ENCODE results near the gene ZBED1.

The ZBED1 gene

DNA sequence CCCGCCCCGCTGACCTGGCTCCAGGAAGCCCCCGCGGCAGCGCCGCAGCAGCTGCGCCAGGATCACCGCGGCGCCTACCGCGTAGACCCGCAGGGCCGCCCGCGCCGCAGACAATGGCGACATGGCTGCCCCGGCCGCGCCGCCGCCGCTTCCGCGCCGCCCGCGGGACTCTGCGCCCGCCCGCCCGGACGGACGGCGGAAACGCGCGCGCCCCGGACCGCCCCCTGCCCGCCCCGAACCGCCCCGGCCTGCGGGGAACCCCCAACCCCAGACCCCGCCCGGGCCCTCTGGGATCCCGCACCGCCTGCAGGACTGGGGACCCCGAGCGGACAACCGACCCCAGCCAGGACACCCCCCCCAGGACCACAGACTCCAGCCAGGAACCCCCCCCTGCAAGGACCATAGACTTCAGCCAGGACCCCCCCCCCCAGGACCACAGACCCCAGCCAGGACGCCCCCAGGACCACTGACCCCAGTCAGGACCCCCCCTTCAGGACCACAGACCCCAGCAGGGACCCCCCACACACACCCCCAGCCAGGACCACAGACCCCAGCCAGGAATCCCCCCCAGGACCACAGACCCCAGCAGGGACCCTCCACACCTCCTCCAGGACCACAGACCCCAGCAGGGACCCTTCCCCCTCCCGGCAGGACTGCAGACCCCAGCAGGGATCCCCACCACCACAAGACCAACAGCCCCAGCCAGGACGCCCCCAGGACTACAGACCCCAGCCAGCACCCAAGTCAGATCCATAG is at the start of gene ZBED1, which contains the start of gene DHRSX:
Gene ZBED1, minus strand, starts transcription at position 174 of the 756 bp plus-strand sequence. CDS start 10,257 bp downstream, outside the sequence.
Gene DHRSX, minus strand, starts transcription at position 174 of the 756 bp plus-strand sequence. Its CDS starts 51 bp downstream, at position 123.
- peaks cover 9% of the 10 kb centered on the region for H3K36me3 Mint-ChIP-seq (ENCODE audit: insufficient read depth)
- H3K9me3 Mint-ChIP-seq, result no peaks in the 10 kb centered on the region
- DNase-seq (ENCODE audit: low spot score in 2 of 2), result peak in 1 of 2 donors; percentile 26
- peak; percentile 66 for ATAC-seq (replicated peaks; ENCODE audit: extremely low read depth, poor library complexity, severe bottlenecking)
- H3K4me1 Mint-ChIP-seq, result peaks cover 41% of the 10 kb centered on the region
- peak within 1 kb of the TSS; percentile 95 for H3K27ac Mint-ChIP-seq (ENCODE audit: low read depth)
- no peaks in the 10 kb centered on the region for H3K27me3 Mint-ChIP-seq
- peak within 1 kb of the TSS; percentile 84 for H3K4me3 Mint-ChIP-seq

DNA sequence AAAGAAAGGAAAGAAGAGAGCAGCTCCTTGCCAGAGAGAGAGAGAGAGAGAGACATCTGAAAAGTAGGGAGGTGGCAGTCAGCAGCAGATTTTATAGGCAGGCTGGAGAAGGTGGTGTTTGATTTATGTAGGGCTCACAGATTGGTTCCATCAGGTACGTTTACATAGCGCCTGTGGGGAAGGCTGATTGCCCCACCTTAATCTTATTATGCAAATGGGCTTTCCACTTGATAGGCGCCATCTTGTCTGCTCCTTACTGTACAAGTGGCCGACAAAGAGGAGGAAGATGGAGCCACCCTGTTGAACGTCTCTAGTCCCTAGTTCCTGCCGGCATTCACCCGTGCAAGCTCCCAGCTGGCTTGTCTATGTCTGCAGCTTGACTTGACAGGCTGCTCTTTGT is 49.1 kb upstream of the ZBED1 start:
- Mint-ChIP-seq H3K4me3 (no peak overlapping the region), H3K27ac (ENCODE audit: low read depth) (no peak overlapping the region), H3K4me1 (no peaks in the 10 kb centered on the region), H3K9me3 (no peaks in the 10 kb centered on the region), H3K27me3 (peaks cover 46% of the 10 kb centered on the region), H3K36me3 (ENCODE audit: insufficient read depth) (no peaks in the 10 kb centered on the region)
- ATAC-seq (replicated peaks; ENCODE audit: extremely low read depth, poor library complexity, severe bottlenecking), result no peak
- DNase-seq (ENCODE audit: low spot score in 2 of 2), result no peak

DNA sequence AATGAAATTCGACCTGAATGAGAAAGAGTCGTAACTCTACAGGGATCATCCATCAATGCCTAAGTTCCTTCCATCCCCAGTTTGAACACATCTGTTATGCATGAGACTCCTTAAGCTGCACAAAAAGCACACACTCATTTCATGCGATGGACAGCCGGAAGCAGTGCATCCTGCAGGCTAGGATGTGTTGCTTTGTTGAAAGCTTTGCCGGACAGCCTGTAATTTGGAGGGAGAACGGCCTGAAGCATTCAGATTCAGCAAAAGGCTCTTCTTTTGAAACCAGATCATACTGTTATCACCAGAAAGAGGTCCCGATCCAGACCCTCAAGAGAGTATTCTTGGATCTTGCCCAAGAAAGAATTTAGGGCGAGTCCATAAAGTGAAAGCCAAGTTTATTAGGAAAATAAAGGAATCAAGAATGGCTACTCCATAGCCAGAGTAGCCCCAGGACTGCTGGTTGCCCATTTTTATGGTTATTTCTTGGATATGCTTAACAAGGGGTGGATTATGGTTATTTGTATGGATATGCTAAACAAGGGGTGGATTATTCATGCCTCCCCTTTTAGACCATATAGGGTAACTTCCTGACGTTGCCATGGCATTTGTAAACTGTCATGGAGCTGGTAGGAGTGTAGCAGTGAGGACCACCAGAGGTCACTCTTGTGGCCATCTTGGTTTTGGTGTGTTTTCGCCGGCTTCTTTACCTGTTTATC is 48.1 kb upstream of the ZBED1 start:
- Mint-ChIP-seq H3K36me3 (ENCODE audit: insufficient read depth) (no peaks in the 10 kb centered on the region), H3K27me3 (peaks cover 45% of the 10 kb centered on the region), H3K4me1 (no peaks in the 10 kb centered on the region), H3K4me3 (no peak overlapping the region), H3K27ac (ENCODE audit: low read depth) (no peak overlapping the region), H3K9me3 (no peaks in the 10 kb centered on the region)
- DNase-seq (ENCODE audit: low spot score in 2 of 2) (no peak), ATAC-seq (replicated peaks; ENCODE audit: extremely low read depth, poor library complexity, severe bottlenecking) (no peak)

DNA sequence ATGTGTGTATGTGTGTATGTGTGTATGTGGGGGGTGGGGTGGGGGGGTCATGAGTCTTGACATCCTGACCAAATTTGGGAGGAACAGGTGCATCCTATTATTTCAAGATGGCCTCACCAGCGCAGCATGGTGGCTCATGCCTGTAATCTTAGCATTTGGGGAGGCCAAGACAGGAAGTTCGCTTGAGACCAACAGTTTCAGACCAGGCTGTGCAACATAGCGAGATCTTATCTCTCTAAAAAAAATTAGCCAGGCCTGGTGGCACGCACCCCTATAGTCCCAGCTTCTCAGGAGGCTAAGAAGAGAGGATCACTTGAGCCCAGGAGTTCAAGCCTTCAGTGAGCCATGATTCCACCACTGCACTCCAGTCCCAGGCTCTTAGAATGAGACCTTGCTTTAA is 47.0 kb upstream of the ZBED1 start:
- DNase-seq (ENCODE audit: low spot score in 2 of 2), result no peak
- ATAC-seq (replicated peaks; ENCODE audit: extremely low read depth, poor library complexity, severe bottlenecking), result no peak
- no peaks in the 10 kb centered on the region for H3K9me3 Mint-ChIP-seq
- H3K36me3 Mint-ChIP-seq (ENCODE audit: insufficient read depth), result no peaks in the 10 kb centered on the region
- no peak overlapping the region for H3K4me3 Mint-ChIP-seq
- no peaks in the 10 kb centered on the region for H3K4me1 Mint-ChIP-seq
- no peak overlapping the region for H3K27ac Mint-ChIP-seq (ENCODE audit: low read depth)
- peaks cover 50% of the 10 kb centered on the region for H3K27me3 Mint-ChIP-seq

DNA sequence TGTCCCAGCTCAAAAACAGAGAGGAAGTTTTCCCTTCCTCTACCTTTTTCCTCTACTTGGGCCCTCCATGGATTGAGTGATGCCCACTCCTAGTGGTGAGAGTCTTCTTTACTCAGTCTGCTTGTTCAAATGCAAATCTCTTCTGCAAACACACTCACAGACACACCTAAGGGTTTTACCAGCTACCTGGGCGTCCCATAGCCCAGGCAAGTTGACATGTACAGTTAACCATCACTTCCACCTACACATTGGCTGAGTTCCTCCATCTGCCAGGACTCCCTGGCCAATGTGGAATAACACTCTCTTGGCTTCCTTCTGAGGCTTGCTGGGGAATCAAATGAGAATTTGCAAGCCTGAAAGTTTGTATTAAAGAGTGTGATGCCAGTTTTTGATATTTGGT is 45.7 kb upstream of the ZBED1 start:
- Mint-ChIP-seq H3K9me3 (no peaks in the 10 kb centered on the region), H3K4me3 (no peak overlapping the region), H3K4me1 (no peaks in the 10 kb centered on the region), H3K27ac (ENCODE audit: low read depth) (no peak overlapping the region), H3K36me3 (ENCODE audit: insufficient read depth) (no peaks in the 10 kb centered on the region), H3K27me3 (peaks cover 54% of the 10 kb centered on the region)
- ATAC-seq (replicated peaks; ENCODE audit: extremely low read depth, poor library complexity, severe bottlenecking) (no peak), DNase-seq (ENCODE audit: low spot score in 2 of 2) (no peak)

DNA sequence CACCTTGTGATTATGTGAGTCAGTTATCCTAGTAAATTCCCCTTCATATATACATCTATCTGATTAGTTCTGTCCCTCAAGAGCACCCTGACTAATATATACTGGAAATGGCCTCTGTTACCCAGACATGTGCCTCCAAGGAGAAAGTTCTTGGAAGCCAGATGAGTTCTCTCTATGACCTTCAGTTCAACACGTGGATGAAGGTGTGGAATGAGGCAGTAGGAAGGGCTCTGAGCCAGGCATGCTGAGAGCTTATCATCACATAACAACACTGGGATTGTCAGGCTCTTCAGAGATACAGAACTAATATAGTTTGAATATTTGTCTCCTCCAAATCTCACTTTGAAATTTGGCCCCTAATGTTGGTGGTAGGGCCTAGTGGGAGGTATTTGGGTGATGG is 44.4 kb upstream of the ZBED1 start:
- Mint-ChIP-seq H3K27me3 (peaks cover 52% of the 10 kb centered on the region), H3K36me3 (ENCODE audit: insufficient read depth) (no peaks in the 10 kb centered on the region)

DNA sequence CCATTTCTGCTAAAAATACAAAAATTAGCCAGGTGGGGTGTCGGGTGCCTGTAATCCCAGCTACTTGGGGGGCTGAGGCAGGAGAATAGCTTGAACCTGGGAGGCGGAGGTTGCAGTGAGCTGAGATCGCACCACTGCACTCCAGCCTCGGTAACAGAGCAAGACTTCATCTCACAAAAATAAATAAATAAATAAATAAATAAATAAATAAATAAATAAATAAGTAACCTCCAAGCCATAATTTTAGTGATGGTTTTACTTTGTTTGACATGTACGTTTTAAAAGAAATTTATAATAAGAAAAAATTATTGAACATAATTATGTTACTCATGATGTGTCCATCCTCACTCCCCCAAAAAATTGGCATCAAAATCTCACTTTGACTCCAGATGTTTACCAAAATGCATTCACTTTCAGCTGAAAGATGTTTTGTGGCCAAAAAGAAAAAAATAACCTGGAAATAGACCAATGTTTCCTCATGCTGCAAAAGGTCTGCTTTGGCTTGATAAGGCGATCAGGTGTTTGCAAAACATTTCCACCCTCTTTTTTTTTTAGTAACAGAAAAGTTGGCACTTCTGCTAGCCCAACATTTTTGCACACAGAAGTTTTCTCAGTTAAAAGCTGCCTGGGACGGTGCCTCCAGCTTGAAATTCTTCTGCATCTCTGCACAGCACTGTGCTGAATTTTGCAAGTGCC is 42.2 kb upstream of the ZBED1 start:
- Mint-ChIP-seq H3K4me1 (no peaks in the 10 kb centered on the region), H3K27me3 (peaks cover 42% of the 10 kb centered on the region), H3K9me3 (no peaks in the 10 kb centered on the region), H3K27ac (ENCODE audit: low read depth) (no peak overlapping the region), H3K4me3 (no peak overlapping the region), H3K36me3 (ENCODE audit: insufficient read depth) (peaks cover under 1% of the 10 kb centered on the region)
- no peak for ATAC-seq (replicated peaks; ENCODE audit: extremely low read depth, poor library complexity, severe bottlenecking)
- no peak for DNase-seq (ENCODE audit: low spot score in 2 of 2)

More for the DNA sequence above, 44.4 kb upstream of the ZBED1 start:
- ATAC-seq (replicated peaks; ENCODE audit: extremely low read depth, poor library complexity, severe bottlenecking) (no peak), DNase-seq (ENCODE audit: low spot score in 2 of 2) (no peak)
- H3K4me1 Mint-ChIP-seq, result no peaks in the 10 kb centered on the region
- H3K4me3 Mint-ChIP-seq, result no peak overlapping the region
- no peak overlapping the region for H3K27ac Mint-ChIP-seq (ENCODE audit: low read depth)
- no peaks in the 10 kb centered on the region for H3K9me3 Mint-ChIP-seq

DNA sequence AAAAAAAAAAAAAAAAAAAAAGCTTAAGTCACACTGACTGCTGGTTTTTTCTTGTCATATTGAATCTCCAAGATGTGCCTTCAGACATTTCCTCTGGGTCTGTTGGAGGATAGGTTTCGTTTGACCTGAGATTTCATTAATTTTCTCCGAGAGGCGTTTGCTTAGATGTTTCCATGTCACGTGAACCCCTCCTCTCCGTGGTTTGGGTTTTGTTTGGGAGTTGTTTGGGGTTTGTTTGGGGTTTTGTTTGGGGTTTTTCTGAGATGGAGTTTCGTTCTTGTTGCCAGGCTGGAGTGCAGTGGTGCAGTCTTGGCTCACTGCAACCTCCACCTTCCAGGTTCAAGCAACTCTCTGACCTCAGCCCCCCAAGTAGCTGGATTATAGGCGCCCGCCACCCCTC is 40.8 kb upstream of the ZBED1 start:
- H3K4me3 Mint-ChIP-seq, result no peak overlapping the region
- no peak for ATAC-seq (replicated peaks; ENCODE audit: extremely low read depth, poor library complexity, severe bottlenecking)
- no peaks in the 10 kb centered on the region for H3K9me3 Mint-ChIP-seq
- no peak for DNase-seq (ENCODE audit: low spot score in 2 of 2)
- H3K4me1 Mint-ChIP-seq, result no peaks in the 10 kb centered on the region
- peaks cover 42% of the 10 kb centered on the region for H3K27me3 Mint-ChIP-seq
- H3K27ac Mint-ChIP-seq (ENCODE audit: low read depth), result no peak overlapping the region
- H3K36me3 Mint-ChIP-seq (ENCODE audit: insufficient read depth), result peaks cover 2% of the 10 kb centered on the region

DNA sequence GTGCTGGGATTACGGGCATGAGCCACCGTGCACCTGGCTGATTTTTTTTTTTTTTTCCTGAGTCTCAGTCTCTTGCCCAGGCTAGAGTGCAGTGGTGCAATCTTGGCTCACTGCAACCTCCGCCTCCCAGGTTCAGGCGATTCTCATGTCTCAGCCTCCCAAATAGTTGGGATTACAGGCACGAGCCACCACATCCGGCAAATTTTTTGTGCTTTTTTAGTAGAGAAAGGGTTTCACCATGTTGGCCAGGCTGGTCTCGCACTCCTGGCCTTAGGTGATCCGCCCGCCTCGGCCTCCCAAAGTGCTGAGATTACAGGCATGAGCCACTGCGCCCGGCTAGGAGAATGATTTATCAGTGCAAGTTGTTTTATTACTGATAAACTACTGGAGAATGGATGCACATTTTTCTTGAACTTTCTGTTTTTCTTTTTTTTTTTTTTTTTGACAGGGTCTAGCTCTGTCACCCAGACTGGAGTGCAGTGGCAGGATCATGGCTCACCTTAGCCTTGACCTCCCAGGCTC is 39.7 kb upstream of the ZBED1 start:
- ATAC-seq (replicated peaks; ENCODE audit: extremely low read depth, poor library complexity, severe bottlenecking) (no peak), DNase-seq (ENCODE audit: low spot score in 2 of 2) (no peak)
- H3K36me3 Mint-ChIP-seq (ENCODE audit: insufficient read depth), result peaks cover 2% of the 10 kb centered on the region
- no peak overlapping the region for H3K4me3 Mint-ChIP-seq
- no peaks in the 10 kb centered on the region for H3K9me3 Mint-ChIP-seq
- peaks cover 42% of the 10 kb centered on the region for H3K27me3 Mint-ChIP-seq
- H3K4me1 Mint-ChIP-seq, result no peaks in the 10 kb centered on the region
- H3K27ac Mint-ChIP-seq (ENCODE audit: low read depth), result no peak overlapping the region

DNA sequence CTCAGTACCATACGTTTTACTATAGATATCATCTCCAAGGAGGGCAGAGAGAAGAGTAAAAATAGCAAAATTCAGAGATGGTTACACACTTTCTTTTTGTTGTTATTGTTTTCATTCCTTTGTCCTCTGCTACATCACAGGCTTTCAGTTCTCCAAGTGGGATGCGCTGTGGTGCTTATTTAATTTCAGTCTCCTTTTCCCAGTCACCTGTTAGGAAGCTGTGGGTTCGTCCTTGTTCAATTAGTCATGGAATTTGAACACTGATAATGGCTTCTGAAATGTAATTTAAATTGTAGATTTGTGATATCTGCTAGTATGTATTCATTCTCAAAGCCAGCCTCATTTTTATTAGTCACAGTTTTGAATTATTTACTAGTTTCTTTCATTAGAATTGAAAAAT is 38.8 kb upstream of the ZBED1 start:
- Mint-ChIP-seq H3K4me3 (no peak overlapping the region), H3K36me3 (ENCODE audit: insufficient read depth) (peaks cover 2% of the 10 kb centered on the region), H3K27me3 (peaks cover 45% of the 10 kb centered on the region), H3K27ac (ENCODE audit: low read depth) (no peak overlapping the region), H3K4me1 (no peaks in the 10 kb centered on the region), H3K9me3 (peaks cover 3% of the 10 kb centered on the region)
- no peak for DNase-seq (ENCODE audit: low spot score in 2 of 2)
- ATAC-seq (replicated peaks; ENCODE audit: extremely low read depth, poor library complexity, severe bottlenecking), result no peak

DNA sequence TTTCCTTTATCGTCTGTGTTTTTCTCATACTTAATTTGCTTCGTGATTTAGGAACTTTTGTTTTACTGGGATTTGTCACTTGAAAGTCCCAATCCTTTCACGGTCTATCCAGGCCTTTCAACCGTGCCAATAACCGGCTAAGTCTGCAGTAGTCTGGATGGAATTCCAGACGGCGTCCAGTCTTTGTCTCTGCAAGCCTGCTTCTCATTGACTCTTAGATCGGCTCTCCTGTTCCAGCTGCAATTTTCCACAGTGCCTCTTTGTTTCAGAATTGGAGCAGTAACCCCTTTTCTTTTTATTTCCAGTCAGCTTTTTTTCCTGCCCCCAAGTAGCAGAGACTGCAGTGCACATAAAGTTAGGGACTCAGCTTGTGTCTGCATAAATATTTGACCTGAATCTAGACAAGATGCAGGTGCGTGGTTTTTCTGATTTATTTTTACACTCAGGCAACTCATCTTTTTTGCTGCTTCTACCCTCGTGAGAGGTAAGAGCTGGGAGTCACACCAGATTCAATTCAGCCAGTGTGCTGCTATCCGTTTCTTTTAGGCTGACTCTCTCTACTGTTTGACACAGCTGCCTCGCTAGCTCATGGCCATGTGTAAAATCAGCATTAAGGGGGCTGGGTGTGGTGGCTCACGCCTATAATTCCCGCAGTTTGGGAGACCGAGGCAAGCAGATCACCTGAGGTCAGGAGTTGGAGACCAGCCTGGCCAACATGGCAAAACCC is 37.4 kb upstream of the ZBED1 start:
- Mint-ChIP-seq H3K36me3 (ENCODE audit: insufficient read depth) (peaks cover 2% of the 10 kb centered on the region), H3K4me1 (no peaks in the 10 kb centered on the region), H3K9me3 (peaks cover 6% of the 10 kb centered on the region), H3K27ac (ENCODE audit: low read depth) (no peak overlapping the region), H3K4me3 (no peak overlapping the region), H3K27me3 (peaks cover 41% of the 10 kb centered on the region)
- no peak for ATAC-seq (replicated peaks; ENCODE audit: extremely low read depth, poor library complexity, severe bottlenecking)
- DNase-seq (ENCODE audit: low spot score in 2 of 2), result no peak

DNA sequence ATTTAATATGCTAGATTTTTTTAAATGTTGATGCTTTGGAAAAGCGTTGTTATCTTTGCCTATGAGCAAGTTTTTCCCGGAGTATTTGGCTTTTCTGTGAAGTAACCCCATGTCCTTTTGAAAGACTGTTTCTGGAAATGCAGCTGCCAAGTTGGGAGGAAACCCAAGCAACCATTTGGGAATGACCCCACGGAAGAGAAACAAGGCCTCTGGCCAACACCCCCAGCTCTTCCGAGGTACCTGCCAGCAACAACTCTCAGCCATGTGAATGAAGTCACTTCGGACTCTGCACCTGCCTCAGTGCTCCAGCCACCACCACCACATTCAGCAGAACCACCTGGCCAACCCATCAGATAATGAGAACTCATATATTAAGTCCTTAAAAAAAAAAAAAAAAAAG is 36.2 kb upstream of the ZBED1 start:
- ATAC-seq (replicated peaks; ENCODE audit: extremely low read depth, poor library complexity, severe bottlenecking), result no peak
- peaks cover 6% of the 10 kb centered on the region for H3K9me3 Mint-ChIP-seq
- H3K27me3 Mint-ChIP-seq, result peaks cover 33% of the 10 kb centered on the region
- H3K4me1 Mint-ChIP-seq, result no peaks in the 10 kb centered on the region
- no peak overlapping the region for H3K4me3 Mint-ChIP-seq
- no peak overlapping the region for H3K27ac Mint-ChIP-seq (ENCODE audit: low read depth)
- H3K36me3 Mint-ChIP-seq (ENCODE audit: insufficient read depth), result peaks cover 2% of the 10 kb centered on the region
- DNase-seq (ENCODE audit: low spot score in 2 of 2), result no peak
